ENCODE data around the gene SYTL2. TPM values are rescaled to one million over a fixed set of nuclear protein-coding genes. Genes with fewer than 3 reads are reported as not detected.
"Not testable (repeated sequence)": the region's sequence is repeated elsewhere in the genome, so short reads cannot be mapped to it uniquely, and the experiment has no call there.

Gene SYTL2
- total RNA-seq, 1 donor from 2014 or later: 39.0 TPM

GRCh38 chr11:85795712-85796487, 15.0 kb downstream of the SYTL2 start:
- DNase-seq (ENCODE audit: low spot score): no peak

- no peak for DNase-seq (ENCODE audit: low spot score)
Observed at GRCh38 chr11:85791409-85791990, 19.4 kb downstream of the SYTL2 start.

GRCh38 chr11:85787809-85788760, 22.9 kb downstream of the SYTL2 start:
- no peak for DNase-seq (ENCODE audit: low spot score)

DNA sequence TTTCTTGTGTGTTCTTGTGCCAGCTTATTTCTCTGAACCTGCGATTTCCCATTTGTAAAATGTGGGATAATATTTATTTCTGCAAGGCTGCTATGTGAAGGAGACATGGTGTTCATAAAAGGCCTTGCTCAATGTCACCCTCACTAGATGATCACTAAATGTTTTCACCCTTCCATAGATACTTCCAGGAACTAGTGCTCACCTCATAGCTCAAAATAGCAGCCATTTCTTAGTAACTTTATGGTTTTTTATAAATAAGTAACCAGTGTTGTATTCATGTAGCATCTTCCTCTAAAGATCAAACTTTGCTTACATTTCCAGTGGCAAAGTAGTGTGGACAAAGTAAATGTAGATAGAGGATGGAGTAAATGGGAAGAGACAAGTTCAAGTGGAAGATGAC, 23.8 kb downstream of the SYTL2 start:
- no peak for DNase-seq (ENCODE audit: low spot score)

- no peak for DNase-seq (ENCODE audit: low spot score)
Observed at GRCh38 chr11:85784480-85785265, 26.3 kb downstream of the SYTL2 start.

- no peak for DNase-seq (ENCODE audit: low spot score)
Observed at GRCh38 chr11:85783758-85784157, 27.2 kb downstream of the SYTL2 start.

- not testable (repeated sequence) for DNase-seq (ENCODE audit: low spot score)
Observed at GRCh38 chr11:85780780-85781517, 30.0 kb downstream of the SYTL2 start.

DNA sequence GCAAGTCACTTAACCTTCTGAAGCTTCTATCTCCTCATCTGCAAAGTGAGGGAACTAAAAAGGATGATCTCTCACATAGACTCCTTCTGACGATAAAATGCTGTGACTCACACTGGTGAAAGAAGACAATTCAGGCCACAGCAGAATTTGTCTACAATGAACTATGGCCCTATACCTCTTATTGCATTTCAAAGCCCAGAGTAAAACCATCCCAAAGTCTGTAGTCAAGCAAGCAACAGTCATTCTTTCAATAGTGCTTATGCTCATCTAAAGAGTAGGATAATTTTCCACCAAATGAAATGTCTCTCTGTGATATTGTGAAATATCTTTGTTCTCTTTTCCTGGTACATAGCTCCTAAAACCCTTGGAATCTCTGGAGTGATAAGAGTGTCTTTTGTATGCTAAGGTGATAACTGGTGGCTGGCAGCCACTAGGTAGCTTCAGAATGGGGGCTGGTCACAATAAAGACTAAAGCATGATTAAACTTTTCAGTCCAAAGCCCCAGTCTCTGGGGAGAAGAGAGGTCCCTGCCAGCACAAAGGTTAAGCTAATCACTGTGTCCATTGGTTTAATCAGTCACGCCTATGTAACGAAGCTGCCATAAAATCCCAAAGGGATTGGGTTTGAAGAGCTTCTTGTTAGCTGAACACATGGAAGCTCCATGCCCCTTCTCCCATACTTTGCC, 30.8 kb downstream of the SYTL2 start:
- DNase-seq (ENCODE audit: low spot score): no peak

- not testable (repeated sequence) for DNase-seq (ENCODE audit: low spot score)
Observed at GRCh38 chr11:85777603-85777972, 33.4 kb downstream of the SYTL2 start.

- no peak for DNase-seq (ENCODE audit: low spot score)
Observed at GRCh38 chr11:85776951-85777602, 33.9 kb downstream of the SYTL2 start.

GRCh38 chr11:85774256-85775101, 36.5 kb downstream of the SYTL2 start:
- no peak for DNase-seq (ENCODE audit: low spot score)

DNA sequence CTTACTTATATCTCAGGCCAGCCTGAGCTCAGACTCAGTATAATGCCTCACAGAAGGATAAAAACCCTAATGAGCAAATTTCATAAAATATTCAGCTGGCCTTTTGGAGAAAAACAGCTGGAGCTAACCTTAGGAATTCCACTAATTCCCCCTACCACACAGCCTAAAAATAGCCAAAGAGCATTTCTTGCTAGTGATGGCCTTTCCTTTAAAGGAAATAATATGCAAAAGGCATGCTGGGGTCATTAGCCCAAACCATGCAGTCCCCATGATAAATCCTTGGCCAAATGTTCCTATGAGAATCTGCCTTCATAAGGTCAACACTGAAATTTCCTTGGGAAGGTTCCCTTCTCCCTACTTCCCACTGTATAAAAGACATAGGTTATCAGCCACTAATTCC, 38.2 kb downstream of the SYTL2 start:
- no peak for DNase-seq (ENCODE audit: low spot score)

DNA sequence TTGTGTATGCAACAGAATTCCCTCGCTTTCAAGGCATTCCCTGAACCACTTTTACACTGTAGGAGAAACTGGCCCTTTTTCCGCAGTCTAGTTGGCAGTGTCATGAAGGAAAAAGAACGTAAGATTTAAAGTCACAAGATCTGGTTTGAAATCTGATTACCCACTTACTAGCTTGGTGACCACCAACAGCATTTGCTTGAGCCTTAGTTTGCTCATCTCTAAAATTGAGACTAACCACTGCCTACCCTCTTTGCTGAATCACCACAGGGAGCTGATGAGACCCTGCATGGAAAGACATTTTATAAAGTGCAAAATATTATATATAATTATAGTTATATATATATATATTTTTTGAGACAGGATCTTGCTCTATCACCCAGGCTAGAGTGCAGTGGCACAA, 39.4 kb downstream of the SYTL2 start:
- DNase-seq (ENCODE audit: low spot score): no peak

DNA sequence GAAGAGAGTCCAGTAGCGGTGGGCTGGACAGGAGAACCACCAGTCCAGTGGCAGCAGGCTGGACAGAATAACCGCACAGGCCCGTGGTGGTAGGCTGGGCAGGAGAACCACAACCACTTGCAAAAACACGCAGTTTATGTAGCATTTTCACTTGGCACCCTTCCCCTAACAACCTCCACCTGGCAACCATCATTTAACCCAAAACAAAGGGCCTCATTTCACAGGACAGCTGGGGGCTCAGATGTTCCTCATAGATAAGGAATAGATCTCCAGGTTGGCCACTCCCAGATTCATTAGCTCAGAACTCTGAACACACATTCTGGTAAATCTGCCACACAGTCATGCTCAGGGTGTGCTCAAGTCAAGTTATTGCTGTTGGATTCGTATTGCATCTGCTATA, 41.2 kb downstream of the SYTL2 start:
- no peak for DNase-seq (ENCODE audit: low spot score)

DNA sequence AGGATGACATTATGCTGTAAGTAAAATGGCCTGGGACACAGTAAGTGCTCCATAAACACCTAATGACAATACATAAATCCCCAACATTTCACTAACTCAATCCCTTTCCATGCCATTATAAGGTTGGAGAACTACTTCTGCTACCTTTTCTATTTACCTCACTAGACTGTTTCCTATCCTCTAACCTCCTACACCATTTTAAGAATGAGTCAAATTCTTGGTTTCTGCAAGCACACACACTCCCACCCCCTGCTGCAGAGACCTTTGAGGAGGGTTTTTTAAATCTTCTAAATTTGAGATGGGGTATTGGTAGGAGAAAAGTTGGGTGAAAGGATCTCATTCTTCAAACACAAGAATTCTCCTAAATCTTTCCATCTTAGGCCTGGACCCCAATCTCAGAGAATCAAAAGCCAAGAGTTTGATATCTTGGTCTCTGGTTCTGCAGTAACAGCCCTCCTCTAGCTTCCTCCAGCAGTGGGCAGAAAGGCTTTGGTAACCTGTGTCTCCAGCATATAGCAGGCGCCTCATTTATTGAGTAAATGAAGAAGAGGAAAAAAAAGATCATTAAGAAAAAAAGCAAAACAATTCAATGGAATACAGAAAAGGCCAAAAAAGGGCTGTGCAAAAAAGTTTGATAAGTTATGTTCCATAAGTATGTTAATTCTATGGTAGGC, 42.3 kb downstream of the SYTL2 start:
- DNase-seq (ENCODE audit: low spot score): no peak

- DNase-seq (ENCODE audit: low spot score): no peak
Observed at GRCh38 chr11:85767246-85767945, 43.5 kb downstream of the SYTL2 start.

GRCh38 chr11:85766721-85767161, 44.2 kb downstream of the SYTL2 start:
- DNase-seq (ENCODE audit: low spot score): no peak

GRCh38 chr11:85764796-85765195, 46.1 kb downstream of the SYTL2 start:
- DNase-seq (ENCODE audit: low spot score): no peak
